Activated CD4-positive, alpha-beta memory T cell treated with anti-CD3 and anti-CD28 coated beads, Interleukin-2, amount 10 ng/mL, durations not matched to agents 7 days and 5 days (primary cell): ENCODE measurements around the gene SUCLA2. TPM values are rescaled to one million over a fixed set of nuclear protein-coding genes. Genes with fewer than 3 reads are reported as not detected.
"Not testable (repeated sequence)": the region's sequence is repeated elsewhere in the genome, so short reads cannot be mapped to it uniquely, and the experiment has no call there.

ENCODE experiments used
- CTCF ChIA-PET: fragments of 350-600 bp; sonication (Branson Sonifier 250); formaldehyde crosslinking; loops from one replicate; lab custom pipeline; 2021; ENCODE audit warnings: antibody characterized with exemption, inconsistent platforms; lab: Charles Lee
- POLR2A ChIA-PET: fragments of 350-600 bp; sonication (Branson Sonifier 250); formaldehyde crosslinking; loops from one replicate; lab custom pipeline; 2021; ENCODE audit warnings: antibody characterized with exemption; lab: Charles Lee
- DNase-seq: peaks from one replicate; pipeline ENCODE4 v3.0.0-alpha.2; 2020
- H3K27ac Mint-ChIP-seq: one replicate; pipeline ENCODE4 v1.8.0; 2021; ENCODE audit warnings: mild to moderate bottlenecking, mixed read lengths
- H3K27me3 Mint-ChIP-seq: one replicate; pipeline ENCODE4 v1.8.0; 2021; ENCODE audit warnings: mixed read lengths
- H3K36me3 Mint-ChIP-seq: one replicate; pipeline ENCODE4 v1.8.0; 2021; ENCODE audit warnings: low read depth, mixed read lengths
- H3K4me1 Mint-ChIP-seq: one replicate; pipeline ENCODE4 v1.8.0; 2021; ENCODE audit warnings: mixed read lengths
- H3K4me3 Mint-ChIP-seq: one replicate; pipeline ENCODE4 v1.8.0; 2021; ENCODE audit warnings: mild to moderate bottlenecking, mixed read lengths
- H3K9me3 Mint-ChIP-seq: one replicate; pipeline ENCODE4 v1.8.0; 2021; ENCODE audit warnings: mixed read lengths
- total RNA-seq, 2 experiments: library from RNA; stranded (reverse); gene quantifications; one replicate each; pipeline ENCODE4 v1.2.3, GENCODE V29; 2021

SUCLA2 gene
- total RNA-seq, 2 experiments from 2014 or later: 26.7 to 29.1 TPM

- no peaks in the 10 kb centered on the region for H3K9me3 Mint-ChIP-seq
- H3K27me3 Mint-ChIP-seq: no peaks in the 10 kb centered on the region
- H3K27ac Mint-ChIP-seq: no peak overlapping the region
- H3K4me1 Mint-ChIP-seq: no peaks in the 10 kb centered on the region
- H3K4me3 Mint-ChIP-seq: no peak overlapping the region
- DNase-seq: no peak
- ChIA-PET CTCF (interaction anchor here (2.1 kb wide), 1 partner anchor 19 kb away, joined by 6 read pairs; the partner anchor contains the start of gene NUDT15), POLR2A (interaction anchor here (0.8 kb wide), 1 partner anchor 18 kb away, joined by 3 read pairs; no protein-coding TSS in a partner anchor)
- H3K36me3 Mint-ChIP-seq: peaks cover 11% of the 10 kb centered on the region
Observed at GRCh38 chr13:48018637-48019036, 17.6 kb upstream of the SUCLA2 start.

- H3K4me3 Mint-ChIP-seq: no peak overlapping the region
Observed at GRCh38 chr13:48014359-48014758, 13.3 kb upstream of the SUCLA2 start.

GRCh38 chr13:48012668-48013067, 11.6 kb upstream of the SUCLA2 start:
- H3K36me3 Mint-ChIP-seq: no peaks in the 10 kb centered on the region
- H3K27me3 Mint-ChIP-seq: no peaks in the 10 kb centered on the region
- H3K4me1 Mint-ChIP-seq: peaks cover 8% of the 10 kb centered on the region
- H3K27ac Mint-ChIP-seq: no peak overlapping the region
- DNase-seq: no peak
- CTCF ChIA-PET: interaction anchor here (1.3 kb wide), 1 partner anchor 23 kb away, joined by 3 read pairs; no protein-coding TSS in a partner anchor
- POLR2A ChIA-PET: interaction anchor here (1.4 kb wide), 1 partner anchor 11 kb away, joined by 3 read pairs; no protein-coding TSS in a partner anchor
- peaks cover 2% of the 10 kb centered on the region for H3K9me3 Mint-ChIP-seq
- no peak overlapping the region for H3K4me3 Mint-ChIP-seq

More at GRCh38 chr13:48014359-48014758, 13.3 kb upstream of the SUCLA2 start:
- Mint-ChIP-seq H3K4me1 (peaks cover 2% of the 10 kb centered on the region), H3K27ac (no peak overlapping the region), H3K9me3 (peaks cover 2% of the 10 kb centered on the region), H3K36me3 (no peaks in the 10 kb centered on the region), H3K27me3 (no peaks in the 10 kb centered on the region)
- DNase-seq: no peak
- POLR2A ChIA-PET: interaction anchor here (0.6 kb wide), 1 partner anchor 23 kb away, joined by 3 read pairs; no protein-coding TSS in a partner anchor
- CTCF ChIA-PET: no interaction called here

- Mint-ChIP-seq H3K27me3 (no peaks in the 10 kb centered on the region), H3K9me3 (peaks cover 2% of the 10 kb centered on the region), H3K36me3 (no peaks in the 10 kb centered on the region), H3K4me1 (peaks cover 8% of the 10 kb centered on the region), H3K4me3 (no peak overlapping the region), H3K27ac (no peak overlapping the region)
- ChIA-PET CTCF (no interaction called here), POLR2A (no interaction called here)
- no peak for DNase-seq
Observed at GRCh38 chr13:48010698-48011097, 9.6 kb upstream of the SUCLA2 start.

- CTCF ChIA-PET: no interaction called here
- Mint-ChIP-seq H3K4me3 (no peak overlapping the region), H3K9me3 (peaks cover 2% of the 10 kb centered on the region), H3K27ac (no peak overlapping the region), H3K36me3 (no peaks in the 10 kb centered on the region), H3K27me3 (no peaks in the 10 kb centered on the region), H3K4me1 (peaks cover 8% of the 10 kb centered on the region)
- no peak for DNase-seq
- POLR2A ChIA-PET: no interaction called here
Observed at GRCh38 chr13:48009284-48009683, 8.2 kb upstream of the SUCLA2 start.

- H3K27ac Mint-ChIP-seq: no peak overlapping the region
- CTCF ChIA-PET: no interaction called here
- no peaks in the 10 kb centered on the region for H3K36me3 Mint-ChIP-seq
- no peaks in the 10 kb centered on the region for H3K27me3 Mint-ChIP-seq
- POLR2A ChIA-PET: interaction anchor here (1.4 kb wide), 1 partner anchor 12 kb away, joined by 5 read pairs; no protein-coding TSS in a partner anchor
- H3K4me1 Mint-ChIP-seq: peaks cover 17% of the 10 kb centered on the region
- H3K4me3 Mint-ChIP-seq: no peak overlapping the region
- H3K9me3 Mint-ChIP-seq: no peaks in the 10 kb centered on the region
- DNase-seq: no peak
Observed at GRCh38 chr13:48006396-48006795, 5.3 kb upstream of the SUCLA2 start.

- H3K4me3 Mint-ChIP-seq: no peak overlapping the region
- peaks cover under 1% of the 10 kb centered on the region for H3K36me3 Mint-ChIP-seq
- DNase-seq: no peak
- ChIA-PET POLR2A (no interaction called here), CTCF (no interaction called here)
- H3K27ac Mint-ChIP-seq: no peak overlapping the region
- H3K4me1 Mint-ChIP-seq: peaks cover 27% of the 10 kb centered on the region
- no peaks in the 10 kb centered on the region for H3K27me3 Mint-ChIP-seq
- H3K9me3 Mint-ChIP-seq: no peaks in the 10 kb centered on the region
Observed at GRCh38 chr13:48004201-48004600, 3.1 kb upstream of the SUCLA2 start.

GRCh38 chr13:48001999-48002398, 926 bp upstream of the SUCLA2 start:
- POLR2A ChIA-PET: interaction anchor here (0.9 to 1.9 kb wide), 2 partner anchors 10 to 36 kb away, joined by 3 to 19 read pairs; partner anchors contain the start of gene NUDT15
- H3K4me1 Mint-ChIP-seq: peaks cover 33% of the 10 kb centered on the region
- DNase-seq, H3K27me3 Mint-ChIP-seq, CTCF ChIA-PET, H3K36me3 Mint-ChIP-seq, H3K9me3 Mint-ChIP-seq: not testable (repeated sequence)
- peak overlapping the region; percentile 91 for H3K4me3 Mint-ChIP-seq
- peak overlapping the region; percentile 90 for H3K27ac Mint-ChIP-seq

GRCh38 chr13:48000559-48001113, 437 bp downstream of the SUCLA2 start:
- H3K9me3 Mint-ChIP-seq: no peaks in the 10 kb centered on the region
- H3K27me3 Mint-ChIP-seq: no peaks in the 10 kb centered on the region
- no peak for DNase-seq
- ChIA-PET CTCF (interaction anchor here (0.6 to 1.0 kb wide), 2 partner anchors 94 to 1766 kb away, joined by 3 to 4 read pairs; partner anchors contain the start of gene MED4), POLR2A (interaction anchor here (1.0 to 1.9 kb wide), 4 partner anchors 36 to 94 kb away, joined by 3 to 19 read pairs (median 6); partner anchors contain the start of genes MED4 and NUDT15)
- H3K36me3 Mint-ChIP-seq: peaks cover 16% of the 10 kb centered on the region
- H3K4me3 Mint-ChIP-seq: peak overlapping the region; percentile 91
- H3K27ac Mint-ChIP-seq: peak overlapping the region; percentile 90
- H3K4me1 Mint-ChIP-seq: peaks cover 33% of the 10 kb centered on the region

GRCh38 chr13:47999973-48000372, 1.1 kb downstream of the SUCLA2 start:
- CTCF ChIA-PET: no interaction called here
- Mint-ChIP-seq H3K27me3 (no peaks in the 10 kb centered on the region), H3K9me3 (no peaks in the 10 kb centered on the region), H3K4me1 (peaks cover 33% of the 10 kb centered on the region), H3K36me3 (peaks cover 16% of the 10 kb centered on the region), H3K27ac (no peak overlapping the region), H3K4me3 (peak overlapping the region; percentile 91)
- POLR2A ChIA-PET: interaction anchor here (1.0 kb wide), 1 partner anchor 37 kb away, joined by 4 read pairs; the partner anchor contains the start of gene NUDT15
- DNase-seq: no peak

- Mint-ChIP-seq H3K36me3 (peaks cover 35% of the 10 kb centered on the region), H3K27ac (no peak overlapping the region)
- POLR2A ChIA-PET: interaction anchor here (1.8 kb wide), 1 partner anchor 41 kb away, joined by 7 read pairs; the partner anchor contains the start of gene NUDT15
Observed at GRCh38 chr13:47997384-47997783, 3.7 kb downstream of the SUCLA2 start.

GRCh38 chr13:47991859-47992258, 9.2 kb downstream of the SUCLA2 start:
- H3K36me3 Mint-ChIP-seq: peaks cover 60% of the 10 kb centered on the region
- CTCF ChIA-PET: no interaction called here
- POLR2A ChIA-PET: interaction anchor here (0.7 kb wide), 1 partner anchor 38 kb away, joined by 3 read pairs; no protein-coding TSS in a partner anchor

More at GRCh38 chr13:47997384-47997783, 3.7 kb downstream of the SUCLA2 start:
- H3K27me3 Mint-ChIP-seq: no peaks in the 10 kb centered on the region
- CTCF ChIA-PET: interaction anchor here (0.7 to 1.9 kb wide), 3 partner anchors 37 to 235 kb away, joined by 3 to 9 read pairs (median 4); partner anchors contain the start of gene NUDT15
- H3K4me1 Mint-ChIP-seq: peaks cover 32% of the 10 kb centered on the region
- no peak overlapping the region for H3K4me3 Mint-ChIP-seq
- H3K9me3 Mint-ChIP-seq: no peaks in the 10 kb centered on the region
- no peak for DNase-seq

GRCh38 chr13:47990920-47991466, 10.1 kb downstream of the SUCLA2 start:
- DNase-seq: no peak
- no peaks in the 10 kb centered on the region for H3K9me3 Mint-ChIP-seq
- no peak overlapping the region for H3K27ac Mint-ChIP-seq
- peaks cover 61% of the 10 kb centered on the region for H3K36me3 Mint-ChIP-seq
- ChIA-PET CTCF (no interaction called here), POLR2A (no interaction called here)
- H3K4me1 Mint-ChIP-seq: no peaks in the 10 kb centered on the region
- no peak overlapping the region for H3K4me3 Mint-ChIP-seq
- H3K27me3 Mint-ChIP-seq: no peaks in the 10 kb centered on the region

More at GRCh38 chr13:47991859-47992258, 9.2 kb downstream of the SUCLA2 start:
- Mint-ChIP-seq H3K9me3 (no peaks in the 10 kb centered on the region), H3K27ac (no peak overlapping the region), H3K4me3 (no peak overlapping the region), H3K27me3 (no peaks in the 10 kb centered on the region), H3K4me1 (no peaks in the 10 kb centered on the region)
- no peak for DNase-seq
